Fibroblast of mammary gland (primary cell): ENCODE data around the gene UTS2R.

Experiments
- DNase-seq: peaks from one replicate; pipeline ENCODE4 v3.0.0-alpha.2; 2010; ENCODE audit warnings: low read depth
- H3K4me3 ChIP-seq: 2 replicates; pipeline ENCODE4 v1.5.1; 2011; ENCODE audit warnings: low read depth, mild to moderate bottlenecking, low read length, moderate library complexity; ENCODE audit not compliant: control insufficient read depth
- CTCF ChIP-seq: conservative IDR thresholded peaks from 2 replicates; pipeline ENCODE4 v1.5.1; 2011; ENCODE audit warnings: low read depth, low read length, inconsistent platforms; ENCODE audit not compliant: control insufficient read depth, insufficient read depth

UTS2R gene

GRCh38 chr17:82384730-82385481 is 13.3 kb downstream of the UTS2R start:
- no peak for TF ChIP-seq CTCF
- no peak overlapping the region for H3K4me3 ChIP-seq
- DNase-seq = peak; percentile 75

DNA sequence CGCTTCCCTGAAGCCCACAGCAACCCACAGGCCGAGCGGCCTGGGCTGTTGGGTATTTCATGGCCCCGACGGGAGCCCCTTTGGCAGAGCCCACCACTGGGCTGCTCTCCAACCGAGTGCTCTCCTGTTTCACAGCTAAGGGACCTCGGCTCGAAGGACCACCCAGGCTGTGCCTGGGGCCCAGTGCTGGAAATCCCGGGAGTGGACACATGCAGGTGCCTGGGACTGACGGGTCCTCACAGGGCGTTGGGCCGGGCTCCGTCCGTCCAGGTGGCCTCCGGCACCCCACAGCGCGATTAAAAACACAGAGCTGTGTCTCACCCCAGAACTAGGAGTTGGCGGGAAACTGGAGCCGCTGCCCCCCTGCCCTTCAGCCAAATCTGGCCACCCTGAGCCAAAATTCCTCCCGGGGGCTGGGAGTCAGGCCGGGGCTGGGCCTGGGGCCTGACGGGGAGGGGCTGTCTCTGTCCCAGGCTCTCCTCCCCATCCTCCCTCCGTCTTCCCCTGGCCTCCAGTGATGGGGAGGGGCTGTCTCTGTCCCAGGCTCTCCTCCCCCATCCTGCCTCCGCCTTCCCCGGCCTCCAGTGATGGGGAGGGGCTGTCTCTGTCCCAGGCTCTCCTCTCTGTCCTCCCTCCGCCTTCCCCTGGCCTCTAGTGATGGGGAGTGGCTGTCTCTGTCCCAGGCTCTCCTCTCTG is 14.1 kb downstream of the UTS2R start:
- DNase-seq = no peak
- H3K4me3 ChIP-seq = no peak overlapping the region
- TF ChIP-seq CTCF = no peak

DNA sequence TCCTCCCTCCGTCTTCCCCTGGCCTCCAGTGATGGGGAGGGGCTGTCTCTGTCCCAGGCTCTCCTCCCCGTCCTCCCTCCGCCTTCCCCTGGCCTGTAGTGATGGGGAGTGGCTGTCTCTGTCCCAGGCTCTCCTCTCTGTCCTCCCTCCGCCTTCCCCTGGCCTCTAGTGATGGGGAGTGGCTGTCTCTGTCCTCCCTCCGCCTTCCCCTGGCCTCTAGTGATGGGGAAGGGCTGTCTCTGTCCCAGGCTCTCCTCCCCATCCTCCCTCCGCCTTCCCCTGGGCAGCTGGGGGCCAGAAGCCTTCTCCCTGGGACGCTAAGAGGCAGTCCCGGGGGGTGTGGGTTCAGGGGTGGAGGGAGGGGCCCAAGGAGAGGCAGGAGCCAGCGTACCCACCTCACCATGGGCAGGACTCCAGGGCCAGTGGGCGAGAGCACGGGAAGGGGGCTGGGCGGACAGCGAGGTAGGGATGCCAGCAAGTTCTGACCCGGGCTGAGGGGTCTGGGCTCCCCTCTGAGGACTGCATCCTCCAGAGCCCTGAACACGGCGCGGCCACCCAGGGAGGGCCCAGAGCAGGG is 14.8 kb downstream of the UTS2R start:
- TF ChIP-seq CTCF = no peak
- DNase-seq = no peak
- no peak overlapping the region for H3K4me3 ChIP-seq

DNA sequence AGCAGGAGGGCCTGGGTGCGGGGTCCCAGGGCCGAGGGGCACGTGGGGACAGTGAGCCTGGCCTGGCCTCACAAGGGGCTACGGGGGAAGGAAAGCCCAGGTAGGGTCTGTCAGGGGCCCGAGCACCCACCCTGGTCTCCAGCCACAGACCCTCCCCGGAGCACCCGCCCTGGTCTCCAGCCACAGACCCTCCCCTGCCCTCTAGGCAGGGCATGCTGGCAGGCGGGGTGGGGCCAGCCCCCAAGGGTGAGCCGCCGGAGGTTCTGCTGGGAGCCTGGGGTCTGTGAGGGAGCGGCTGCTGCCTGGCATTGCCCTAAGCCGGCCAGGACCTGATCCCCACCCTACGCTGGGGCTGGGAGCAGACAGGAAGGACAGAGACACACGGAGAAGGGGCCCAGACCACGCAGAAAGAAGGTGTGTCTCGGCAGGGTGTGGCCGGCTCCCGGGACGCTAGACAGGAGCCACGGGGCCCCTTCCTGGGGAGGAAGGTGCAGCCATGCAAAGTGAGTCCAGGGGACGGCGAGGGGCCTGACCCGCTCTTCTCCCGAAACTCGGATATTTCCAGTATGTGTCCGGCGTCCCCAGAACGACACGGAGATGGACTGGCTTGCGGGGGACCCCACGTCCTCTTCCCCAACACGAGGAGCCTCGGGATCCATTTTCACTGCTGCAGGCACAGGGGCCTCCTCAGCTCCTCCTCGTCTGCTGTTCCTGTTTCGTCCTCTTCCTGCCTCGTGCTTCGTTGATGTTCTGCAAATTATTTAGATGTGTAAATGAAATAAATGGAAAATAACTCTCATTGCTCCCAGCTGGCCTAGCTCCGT is 15.5 kb downstream of the UTS2R start:
- no peak for TF ChIP-seq CTCF
- DNase-seq = no peak
- H3K4me3 ChIP-seq = no peak overlapping the region

DNA sequence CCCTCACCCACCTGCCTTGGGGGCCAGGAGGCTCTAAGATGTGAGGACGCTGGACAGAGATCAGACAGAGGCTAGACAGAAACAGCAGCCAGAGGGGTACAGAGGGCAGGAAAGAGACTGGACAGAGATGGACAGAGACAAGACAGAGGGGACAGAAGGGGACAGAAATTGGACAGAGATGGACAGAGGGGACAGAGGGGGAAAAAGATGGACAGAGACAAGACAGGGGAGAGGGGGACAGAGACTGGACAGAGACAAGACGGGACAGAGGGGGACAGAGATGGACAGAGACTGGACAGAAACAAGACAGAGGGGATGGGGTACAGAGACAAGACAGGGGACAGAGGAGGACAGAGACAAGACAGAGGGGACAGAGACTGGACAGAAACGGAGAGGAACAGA is 16.1 kb downstream of the UTS2R start:
- DNase-seq = no peak
- TF ChIP-seq CTCF = no peak
- no peak overlapping the region for H3K4me3 ChIP-seq

- peak; percentile 44 for DNase-seq
- no peak overlapping the region for H3K4me3 ChIP-seq
- no peak for TF ChIP-seq CTCF
Observed at GRCh38 chr17:82388223-82388921, 16.8 kb downstream of the UTS2R start.
